GM18505 (cell line): ENCODE data around the gene RAB9B.

Experiments used
- ATAC-seq: cut with Tn5 transposase; IDR thresholded peaks from one replicate; pipeline ENCODE4 v1.9.1; 2021; ENCODE audit not compliant: unreplicated experiment
- POLR2A ChIP-seq: IDR thresholded peaks from 4 replicates; pipeline ENCODE4 v1.6.1; 2011; ENCODE audit warnings: borderline replicate concordance; ENCODE audit not compliant: insufficient read depth, insufficient read length; ENCODE audit errors: extremely low read depth

RAB9B gene

DNA sequence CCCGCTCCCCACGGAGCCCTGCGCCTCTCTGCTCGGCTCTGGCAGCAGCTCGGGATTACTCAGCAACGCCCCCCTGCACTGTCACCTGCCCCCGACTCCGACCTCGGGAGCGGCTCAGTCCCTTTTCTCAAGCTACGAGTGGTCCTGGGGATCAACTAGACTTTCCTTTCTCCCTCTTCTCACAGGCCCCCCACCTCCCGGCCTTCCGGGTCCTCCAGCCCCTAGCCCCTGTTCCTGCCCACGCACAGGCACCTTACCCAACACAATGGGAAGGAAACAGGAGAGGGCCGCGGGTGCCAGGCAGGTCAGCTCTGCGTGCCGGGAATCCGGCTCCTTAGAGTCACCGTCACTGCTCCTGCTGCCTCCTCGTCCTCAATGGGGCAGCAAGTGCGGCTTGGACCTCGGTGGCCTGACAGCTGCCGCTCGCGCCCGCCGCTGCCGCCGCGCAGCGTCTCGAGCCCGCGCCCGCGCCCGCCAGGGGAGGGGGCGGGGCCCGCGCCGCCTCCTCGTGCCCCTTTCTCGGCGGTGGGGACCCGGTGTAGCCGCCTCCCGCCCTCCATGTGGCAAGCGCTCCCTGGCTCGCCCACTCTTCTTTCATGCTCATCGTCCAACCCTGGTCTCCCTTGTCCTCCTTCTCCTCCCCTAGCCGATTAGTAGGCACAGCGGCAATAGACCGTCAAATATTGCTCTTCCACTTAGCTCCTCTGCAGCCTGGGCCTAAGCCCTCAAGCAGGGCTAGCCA is at the start of gene RAB9B:
RAB9B (minus strand) TSS at position 455 of the 742 bp plus-strand sequence. CDS start 6,473 bp downstream, outside the sequence.
- peak; percentile 91 for ATAC-seq
- no peak for TF ChIP-seq POLR2A

DNA sequence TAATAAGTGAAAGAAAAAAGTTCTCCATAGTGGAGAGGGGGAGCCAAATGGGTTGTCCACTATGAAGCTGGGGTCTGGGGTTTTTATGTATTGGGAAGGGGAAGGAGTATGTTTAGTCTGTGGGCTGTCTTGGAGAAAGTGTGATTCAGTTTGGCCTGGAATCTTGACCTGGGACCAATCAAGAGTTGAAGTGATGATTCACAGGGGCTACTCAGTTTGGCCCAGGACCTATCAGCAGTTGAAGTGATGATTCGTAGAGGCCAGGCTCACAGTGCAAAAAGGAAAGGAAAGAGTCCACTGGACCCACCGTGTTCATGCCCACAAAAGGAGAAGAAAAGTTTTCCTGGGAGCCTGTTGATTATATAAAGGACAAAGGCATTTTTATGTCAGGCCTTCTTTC is 47.3 kb upstream of the RAB9B start:
- no peak for ATAC-seq
- no peak for TF ChIP-seq POLR2A

- no peak for ATAC-seq
- no peak for TF ChIP-seq POLR2A
These were observed 46.5 kb upstream of the RAB9B start for GRCh38 chrX:103878466-103879122.

GRCh38 chrX:103877571-103877970 is 45.5 kb upstream of the RAB9B start:
- no peak for ATAC-seq
- no peak for TF ChIP-seq POLR2A

DNA sequence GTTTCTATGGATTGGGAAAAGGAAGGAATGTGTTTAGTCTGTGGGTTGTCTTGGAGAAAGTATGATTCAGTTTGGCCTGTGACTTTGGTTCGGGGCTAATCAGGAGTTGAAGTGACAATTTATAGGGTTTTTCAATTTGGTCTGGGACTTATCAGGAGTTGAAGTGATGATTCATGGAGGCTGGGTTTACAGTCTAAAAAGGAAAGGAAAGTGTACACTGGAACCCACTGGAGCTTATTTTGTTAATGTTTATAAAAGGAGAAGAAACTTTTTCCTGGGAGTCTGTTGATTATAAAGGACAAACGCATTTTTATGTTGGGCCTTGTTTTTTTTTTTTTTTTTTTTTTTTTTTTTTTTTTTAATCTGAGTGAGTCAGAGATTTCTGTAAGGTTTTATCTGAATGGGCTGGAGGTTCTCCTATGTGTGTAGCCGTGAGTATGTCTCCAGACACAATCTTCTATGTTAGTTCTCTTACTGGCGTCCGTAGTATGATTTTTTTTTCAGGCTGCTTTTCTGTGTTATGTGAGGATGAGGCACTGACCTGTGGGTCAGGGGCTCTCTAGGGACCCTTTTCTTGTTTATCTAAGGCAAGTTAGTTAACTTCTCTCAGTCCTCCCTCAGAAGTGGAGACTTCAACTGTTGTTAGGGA is 33.0 kb upstream of the RAB9B start:
- no peak for ATAC-seq

DNA sequence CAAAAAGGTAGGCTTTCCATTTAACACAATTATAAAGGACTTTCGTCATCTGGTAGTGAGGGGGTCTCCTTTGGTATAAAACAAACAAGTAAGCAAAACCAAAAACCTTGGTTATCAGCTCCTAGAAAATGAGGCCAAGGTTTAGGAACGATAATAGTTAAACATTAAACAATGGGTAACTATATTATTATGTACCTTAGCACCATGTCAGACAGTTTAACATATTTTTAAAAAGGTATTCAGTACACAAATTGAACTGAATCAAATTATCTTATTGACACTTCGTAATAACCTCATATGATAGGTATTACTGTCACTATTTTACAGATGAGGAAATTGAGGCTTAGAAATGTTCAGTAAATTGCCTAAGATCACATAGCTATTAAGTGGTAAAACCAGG is 32.1 kb upstream of the RAB9B start:
- ATAC-seq, result no peak

More for the DNA sequence above, 33.0 kb upstream of the RAB9B start:
- no peak for TF ChIP-seq POLR2A

DNA sequence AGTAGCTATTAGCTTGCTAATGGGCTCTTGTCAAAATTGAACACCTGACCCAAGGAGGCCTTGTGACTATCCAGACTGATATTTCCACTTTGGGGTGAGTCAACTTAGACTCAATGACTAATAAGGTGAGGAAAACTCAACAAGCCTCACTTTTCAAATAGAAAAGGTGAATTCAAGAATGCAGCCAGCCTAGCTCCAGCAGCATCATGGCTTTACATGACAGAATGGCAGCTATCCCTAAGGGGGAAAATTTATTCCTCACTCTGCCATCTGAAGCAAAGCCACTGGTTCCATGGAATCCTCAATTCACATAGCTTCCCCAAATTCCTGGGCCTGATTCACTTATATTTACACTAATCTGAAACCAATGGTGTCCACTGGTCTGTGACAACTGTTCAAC is 29.1 kb upstream of the RAB9B start:
- ATAC-seq, result no peak
- no peak for TF ChIP-seq POLR2A

More for the DNA sequence above, 32.1 kb upstream of the RAB9B start:
- TF ChIP-seq POLR2A, result no peak

- ATAC-seq, result no peak
- TF ChIP-seq POLR2A, result no peak
These were observed 17.5 kb upstream of the RAB9B start for GRCh38 chrX:103849558-103849957.

GRCh38 chrX:103847174-103847870 is 15.3 kb upstream of the RAB9B start:
- ATAC-seq, result peak; percentile 53
- no peak for TF ChIP-seq POLR2A

- no peak for ATAC-seq
- no peak for TF ChIP-seq POLR2A
These were observed 14.3 kb upstream of the RAB9B start for GRCh38 chrX:103846386-103846785.

- TF ChIP-seq POLR2A, result no peak
- ATAC-seq, result peak; percentile 67
These were observed 13.2 kb upstream of the RAB9B start for GRCh38 chrX:103845165-103845653.

- no peak for TF ChIP-seq POLR2A
- no peak for ATAC-seq
These were observed 7.3 kb upstream of the RAB9B start for GRCh38 chrX:103839404-103839803.

DNA sequence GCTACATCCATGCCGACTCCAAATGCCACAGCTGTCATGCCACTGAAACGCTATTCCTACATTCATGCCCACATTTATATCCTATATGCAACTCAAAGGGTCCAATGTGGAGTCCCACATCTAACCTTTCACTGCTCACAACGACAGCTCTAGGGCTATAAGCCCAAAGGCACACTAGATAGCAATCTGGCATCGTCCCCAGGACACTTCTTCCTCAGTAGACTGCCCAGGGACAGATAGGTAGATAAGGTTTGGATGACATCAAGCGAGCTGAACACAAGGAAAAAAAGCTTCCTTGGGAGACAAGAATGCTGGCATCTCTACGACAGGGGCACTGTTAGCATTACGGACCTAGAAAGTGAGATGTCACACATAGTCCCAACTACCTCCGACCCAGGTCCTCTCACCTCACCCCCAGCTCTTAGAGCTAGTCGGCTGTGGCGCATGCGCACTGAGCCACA is 685 bp downstream of the RAB9B start:
- no peak for TF ChIP-seq POLR2A
- peak; percentile 19 for ATAC-seq
